Thyroid gland (tissue), 4 donors: ENCODE data around the gene TMEM238. TPM values are rescaled to one million over a fixed set of nuclear protein-coding genes. Genes with fewer than 3 reads are reported as not detected.

Source experiments
- DNase-seq, 2 donors: peaks; one replicate each; pipeline ENCODE4 v3.0.0-alpha.2; 2019
- H3K27ac ChIP-seq, 3 donors: fragments of 200-600 bp; sonication (generic); 1 replicate in 2 of 3; 2 replicates in 1 of 3; pipeline ENCODE4 v1.5.1; 2016 to 2019; ENCODE audit warnings: mild to moderate bottlenecking in 1 of 3, moderate library complexity in 1 of 3
- H3K27me3 ChIP-seq: fragments of 200-600 bp; sonication (generic); one replicate; pipeline ENCODE4 v1.5.1; 2019
- H3K36me3 ChIP-seq, 2 donors: fragments of 200-600 bp; sonication (generic); one replicate each; pipeline ENCODE4 v1.5.1; 2016 to 2019
- H3K4me1 ChIP-seq, 2 donors: fragments of 200-600 bp; sonication (generic); one replicate each; pipeline ENCODE4 v1.5.1; 2017 to 2019
- H3K4me3 ChIP-seq, 3 donors: fragments of 200-600 bp; sonication (generic); replicated peaks in 1 of 3; 1 replicate in 2 of 3; 2 replicates in 1 of 3; pipeline ENCODE4 v1.5.1; 2016; ENCODE audit warnings: mild to moderate bottlenecking in 1 of 3
- H3K9me3 ChIP-seq: fragments of 200-600 bp; sonication (generic); one replicate; pipeline ENCODE4 v1.5.1; 2017
- CTCF ChIP-seq, 6 experiments: fragments of 200-600 bp in 3 of 6; fragments of 450-650 bp in 3 of 6; sonication (generic) in 3 of 6; IDR thresholded peaks; one replicate each; pipeline ENCODE4 v1.5.1; 2016 to 2019; ENCODE audit warnings: antibody characterized with exemption in 6 of 6, mild to moderate bottlenecking in 2 of 6, inconsistent platforms in 1 of 6, moderate library complexity in 1 of 6
- POLR2A ChIP-seq, 2 donors: fragments of 450-650 bp; IDR thresholded peaks; one replicate each; pipeline ENCODE4 v1.6.1; 2017; ENCODE audit warnings: antibody characterized with exemption in 2 of 2, mild to moderate bottlenecking in 2 of 2, moderate library complexity in 1 of 2
- WGBS, 2 donors: methylation state at CpG; one replicate each; pipeline ENCODE4 v1.1.5; 2017; 5-methylcytosine and 5-hydroxymethylcytosine counted together
- intact Hi-C: fragments of 100-400 bp; cut with DNase I; formaldehyde crosslinking; loops from one replicate; pipeline ENCODE4 v1.15.1; 2023
- total RNA-seq, 4 donors: library from RNA; depleted of rRNA; stranded (reverse); fragments of >200 nt; gene quantifications; one replicate each; pipeline ENCODE4 v1.2.3, GENCODE V29; 2016

The TMEM238 gene
- total RNA-seq, 4 donors from 2014 or later = 6.3 to 73.5 (median 31.2) TPM

GRCh38 chr19:55347442-55348009, 36.6 kb downstream of the TMEM238 start:
- intact Hi-C loops = no loop called here
- WGBS, 2 donors = 66 to 82% methylated on average over 5 to 6 of the region's 10 CpGs
- DNase-seq = no peak

GRCh38 chr19:55346725-55347441, 37.2 kb downstream of the TMEM238 start:
- H3K4me3 ChIP-seq = no peak overlapping the region
- no peaks in the 10 kb centered on the region for H3K9me3 ChIP-seq
- peaks cover 6 to 9% of the 10 kb centered on the region in 2 donors for H3K36me3 ChIP-seq
- intact Hi-C loops = no loop called here
- H3K27ac ChIP-seq = no peak overlapping the region
- no peaks in the 10 kb centered on the region for H3K27me3 ChIP-seq
- TF ChIP-seq CTCF (IDR thresholded peaks at IDR 0.05) = no peak
- no peak for TF ChIP-seq POLR2A (IDR thresholded peaks at IDR 0.05)
- WGBS, 2 donors = 84 to 93% methylated on average over 21 to 24 of the region's 41 CpGs
- DNase-seq = no peak
- H3K4me1 ChIP-seq = no peaks in the 10 kb centered on the region

More at GRCh38 chr19:55347442-55348009, 36.6 kb downstream of the TMEM238 start:
- Histone ChIP-seq H3K4me3 (no peak overlapping the region), H3K4me1 (no peaks in the 10 kb centered on the region), H3K9me3 (no peaks in the 10 kb centered on the region), H3K27me3 (peaks cover 2% of the 10 kb centered on the region), H3K27ac (no peak overlapping the region), H3K36me3 (peaks cover 6% of the 10 kb centered on the region in 2 donors)
- no peak for TF ChIP-seq CTCF (IDR thresholded peaks at IDR 0.05)
- TF ChIP-seq POLR2A (IDR thresholded peaks at IDR 0.05) = no peak

- H3K9me3 ChIP-seq = no peaks in the 10 kb centered on the region
- H3K4me3 ChIP-seq = no peak overlapping the region
- no peak for TF ChIP-seq CTCF (IDR thresholded peaks at IDR 0.05)
- no peak for TF ChIP-seq POLR2A (IDR thresholded peaks at IDR 0.05)
- no peak for DNase-seq
- WGBS, 2 donors = 89 to 92% methylated on average over 29 to 33 of the region's 43 CpGs
- H3K27me3 ChIP-seq = no peaks in the 10 kb centered on the region
- peaks cover 6 to 9% of the 10 kb centered on the region in 2 donors for H3K36me3 ChIP-seq
- intact Hi-C loops = no loop called here
- no peak overlapping the region for H3K27ac ChIP-seq
- peaks cover 5 to 6% of the 10 kb centered on the region in 2 donors for H3K4me1 ChIP-seq
These were observed 38.0 kb downstream of the TMEM238 start for GRCh38 chr19:55345818-55346724.

- intact Hi-C loops = no loop called here
- no peak overlapping the region for H3K27ac ChIP-seq
These were observed 38.8 kb downstream of the TMEM238 start for GRCh38 chr19:55345101-55345817.

More at GRCh38 chr19:55345101-55345817, 38.8 kb downstream of the TMEM238 start:
- TF ChIP-seq CTCF (IDR thresholded peaks at IDR 0.05) (no peak), POLR2A (IDR thresholded peaks at IDR 0.05) (no peak)
- DNase-seq = no peak
- 91 to 92% methylated on average over 20 to 22 of the region's 22 CpGs for WGBS, 2 donors
- Histone ChIP-seq H3K27me3 (no peaks in the 10 kb centered on the region), H3K9me3 (no peaks in the 10 kb centered on the region), H3K4me3 (no peak overlapping the region), H3K36me3 (peaks cover 6 to 9% of the 10 kb centered on the region in 2 donors), H3K4me1 (peaks cover 13 to 14% of the 10 kb centered on the region in 2 donors)
